GM12864 (cell line): Measurements from ENCODE around the gene CHL1.

Source experiments
- DNase-seq: peaks from one replicate; pipeline ENCODE4 v3.0.0-alpha.2; 2011; ENCODE audit warnings: low read depth
- H3K4me3 ChIP-seq: 2 replicates; pipeline ENCODE4 v1.5.1; 2011; ENCODE audit warnings: mild to moderate bottlenecking, low read depth, low read length, control low read depth
- TF ChIP-seq, protein P1 (sequence below): IDR thresholded peaks from 2 replicates; pipeline ENCODE4 v1.5.1; 2011; ENCODE audit warnings: low read depth, mild to moderate bottlenecking, moderate library complexity, low read length, control low read depth, inconsistent platforms; ENCODE audit errors: missing control alignments

CHL1 gene

DNA sequence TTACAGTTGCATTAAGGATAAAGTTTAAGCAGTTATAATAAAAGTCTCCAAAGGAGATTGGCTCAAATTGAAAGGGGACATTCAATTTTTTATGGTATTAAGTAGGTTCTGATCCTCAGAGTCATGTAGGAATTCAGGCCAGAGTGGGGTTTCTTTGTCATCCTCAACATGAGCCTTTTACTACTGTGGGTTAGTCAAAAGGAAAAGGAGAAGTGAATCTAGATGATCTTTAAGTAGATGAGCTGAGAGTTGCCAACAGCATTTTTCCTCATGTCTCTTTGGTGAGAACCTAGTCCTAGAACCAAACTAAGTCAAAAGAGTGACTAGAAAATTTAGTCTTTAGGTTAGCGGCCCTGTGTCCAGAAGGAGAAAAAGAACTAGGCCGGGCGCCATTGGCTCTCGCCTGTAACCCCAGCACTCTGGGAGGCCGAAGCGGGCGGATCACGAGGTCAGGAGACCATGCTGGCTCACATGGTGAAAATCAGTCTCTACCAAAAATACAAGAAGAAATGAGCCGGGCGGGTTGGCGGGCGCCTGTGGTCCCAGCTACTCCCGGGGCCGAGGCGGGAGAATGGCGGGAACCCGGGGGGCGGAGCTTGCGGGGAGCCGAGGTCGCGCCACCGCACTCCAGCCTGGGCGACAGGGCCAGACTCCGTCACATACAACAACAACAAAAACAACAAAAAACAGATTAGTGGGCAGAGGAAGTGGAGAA is 4.2 kb upstream of the CHL1 start:
- DNase-seq: peak; percentile 19
- no peak overlapping the region for H3K4me3 ChIP-seq
- TF ChIP-seq, protein P1, sequence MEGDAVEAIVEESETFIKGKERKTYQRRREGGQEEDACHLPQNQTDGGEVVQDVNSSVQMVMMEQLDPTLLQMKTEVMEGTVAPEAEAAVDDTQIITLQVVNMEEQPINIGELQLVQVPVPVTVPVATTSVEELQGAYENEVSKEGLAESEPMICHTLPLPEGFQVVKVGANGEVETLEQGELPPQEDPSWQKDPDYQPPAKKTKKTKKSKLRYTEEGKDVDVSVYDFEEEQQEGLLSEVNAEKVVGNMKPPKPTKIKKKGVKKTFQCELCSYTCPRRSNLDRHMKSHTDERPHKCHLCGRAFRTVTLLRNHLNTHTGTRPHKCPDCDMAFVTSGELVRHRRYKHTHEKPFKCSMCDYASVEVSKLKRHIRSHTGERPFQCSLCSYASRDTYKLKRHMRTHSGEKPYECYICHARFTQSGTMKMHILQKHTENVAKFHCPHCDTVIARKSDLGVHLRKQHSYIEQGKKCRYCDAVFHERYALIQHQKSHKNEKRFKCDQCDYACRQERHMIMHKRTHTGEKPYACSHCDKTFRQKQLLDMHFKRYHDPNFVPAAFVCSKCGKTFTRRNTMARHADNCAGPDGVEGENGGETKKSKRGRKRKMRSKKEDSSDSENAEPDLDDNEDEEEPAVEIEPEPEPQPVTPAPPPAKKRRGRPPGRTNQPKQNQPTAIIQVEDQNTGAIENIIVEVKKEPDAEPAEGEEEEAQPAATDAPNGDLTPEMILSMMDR: no peak

DNA sequence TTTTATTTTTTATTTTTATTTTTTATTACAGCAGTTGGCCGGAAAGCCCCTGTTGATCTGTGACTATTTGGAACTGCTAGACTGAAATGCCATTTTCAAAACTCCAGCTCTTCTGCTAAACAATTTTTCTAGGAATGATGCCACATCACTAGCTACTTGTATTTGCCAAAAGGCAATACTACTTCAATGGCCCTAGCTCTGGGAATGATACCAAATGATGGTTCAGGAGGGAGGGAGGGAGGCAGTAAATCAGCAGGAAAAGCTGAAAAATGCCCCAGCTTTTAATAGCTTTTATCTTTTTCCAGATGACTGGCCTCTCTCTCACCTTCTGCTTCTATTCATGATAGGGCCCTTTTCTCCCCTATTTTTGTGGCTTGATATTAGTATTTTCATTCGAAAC is 2.6 kb upstream of the CHL1 start:
- DNase-seq: no peak
- no peak overlapping the region for H3K4me3 ChIP-seq
- TF ChIP-seq, protein P1: no peak

DNA sequence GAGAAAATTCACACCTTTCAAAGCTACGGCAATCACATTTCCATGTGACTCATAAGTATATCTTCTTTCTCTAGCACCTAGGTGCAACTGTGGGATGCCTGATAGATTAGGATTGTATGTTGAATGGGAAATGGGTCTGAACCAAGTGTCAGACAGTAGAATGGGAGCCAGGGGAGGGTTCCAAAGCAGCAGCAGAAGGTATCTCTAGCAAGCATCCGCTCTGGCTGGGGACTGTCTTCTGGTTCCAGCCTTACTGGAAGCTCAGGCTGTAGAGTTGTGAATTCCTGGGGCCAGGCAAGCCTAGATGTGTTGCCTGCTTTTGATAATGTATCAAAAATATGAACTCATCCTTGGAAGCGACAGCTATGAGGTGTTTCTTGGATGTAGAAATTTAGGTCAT is 2.1 kb upstream of the CHL1 start:
- H3K4me3 ChIP-seq: no peak overlapping the region
- TF ChIP-seq, protein P1: no peak
- DNase-seq: no peak

DNA sequence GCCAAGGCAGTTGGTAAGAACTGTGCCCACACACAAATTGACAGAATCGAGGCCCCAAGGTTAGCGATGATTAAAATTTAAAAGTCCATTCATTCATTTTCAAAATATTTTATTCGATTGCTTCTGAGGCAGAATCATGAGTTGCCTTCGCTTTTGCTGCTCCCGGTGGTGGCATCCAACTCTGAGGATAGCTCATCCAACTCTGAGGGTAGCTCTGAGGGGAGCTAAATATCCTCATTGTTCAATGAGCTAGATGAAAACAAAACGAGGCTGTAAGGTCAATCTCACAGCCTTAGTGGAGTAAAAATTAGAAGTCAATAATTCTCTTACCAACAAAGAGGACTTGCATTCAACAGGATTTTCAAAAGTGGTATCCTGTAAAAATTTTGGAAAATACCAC is 897 bp upstream of the CHL1 start:
- DNase-seq: no peak
- no peak overlapping the region for H3K4me3 ChIP-seq
- TF ChIP-seq, protein P1: no peak

DNA sequence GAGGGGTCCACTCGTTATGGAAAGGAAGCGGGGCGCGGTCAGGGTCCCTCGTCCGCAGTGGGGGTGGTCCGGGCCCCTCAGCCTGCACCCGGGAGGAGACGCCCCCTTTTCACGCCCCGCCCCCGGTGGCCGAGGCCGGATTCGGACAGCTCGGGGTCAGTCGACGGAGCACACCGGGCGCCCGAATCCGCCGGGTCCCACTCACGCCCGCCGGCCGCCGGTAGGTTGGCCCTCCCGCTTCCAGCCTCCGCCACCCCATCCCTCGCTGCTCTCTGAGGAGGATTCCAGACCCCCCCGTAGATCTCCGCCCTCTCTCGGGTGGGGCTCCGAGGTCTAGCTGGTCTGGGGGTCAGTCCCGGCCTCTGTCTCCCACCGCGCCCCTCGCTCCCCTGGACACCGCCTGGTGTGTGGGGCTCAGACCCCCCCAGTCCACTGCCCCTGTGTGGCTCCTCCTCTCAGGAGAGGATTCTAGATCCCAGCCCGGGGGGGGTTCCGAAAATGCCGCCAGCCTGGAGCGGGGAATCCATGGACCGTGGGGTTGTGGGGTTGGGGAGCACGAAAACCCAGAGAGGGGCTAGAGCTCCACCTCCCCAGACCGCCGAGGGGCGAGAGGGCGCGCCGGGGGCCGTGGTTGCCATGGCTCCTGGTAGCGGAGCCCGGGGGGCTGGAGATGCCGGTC is 725 bp downstream of the CHL1 start:
- no peak for DNase-seq
- TF ChIP-seq, protein P1: no peak
- H3K4me3 ChIP-seq: peak overlapping the region; percentile 39

DNA sequence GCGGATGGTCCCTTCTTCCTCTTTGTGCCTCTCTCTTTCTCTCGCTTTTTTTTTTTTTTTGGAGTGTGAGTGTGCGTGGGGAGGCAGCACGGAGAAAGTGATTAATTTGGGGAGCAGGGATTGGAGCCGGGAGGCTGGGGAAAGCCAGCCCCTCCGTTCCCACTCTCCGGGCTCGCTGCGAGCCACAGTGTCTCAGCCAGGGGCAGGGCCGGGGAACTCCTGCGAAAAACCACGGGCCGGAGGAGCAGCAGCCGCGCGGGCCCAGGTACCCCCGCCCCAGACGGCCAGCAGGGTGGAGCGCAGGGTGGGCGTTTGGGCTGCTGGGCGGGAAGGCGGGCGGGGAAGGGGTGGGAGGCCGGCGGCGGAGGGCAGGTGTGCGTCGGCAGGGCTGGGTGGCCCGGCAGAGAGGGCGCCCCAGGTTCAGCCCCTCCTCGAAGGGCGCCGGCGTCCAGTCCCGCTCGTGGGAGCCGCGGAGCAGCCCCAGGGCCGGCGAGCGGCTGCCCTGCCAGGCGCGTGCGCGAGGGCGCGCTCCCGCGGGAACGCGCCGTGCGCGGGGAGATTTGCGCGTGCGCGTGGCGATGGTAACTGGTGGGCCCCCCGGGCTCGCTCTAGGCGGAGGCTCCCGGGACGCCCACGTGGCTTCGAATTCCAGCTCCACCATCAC is 1.4 kb downstream of the CHL1 start:
- peak overlapping the region; percentile 39 for H3K4me3 ChIP-seq
- DNase-seq: no peak
- TF ChIP-seq, protein P1: no peak
